Kidney epithelial cell (primary cell): ENCODE measurements around the gene ERBB3. TPM values are rescaled to one million over a fixed set of nuclear protein-coding genes. Genes with fewer than 3 reads are reported as not detected.
"Not testable (repeated sequence)": the region's sequence is repeated elsewhere in the genome, so short reads cannot be mapped to it uniquely, and the experiment has no call there.

Source experiments
- DNase-seq: peaks from one replicate; pipeline ENCODE4 v3.0.0-alpha.2; 2010; ENCODE audit warnings: low read depth
- H3K27me3 ChIP-seq: 2 replicates; pipeline ENCODE4 v1.6.0; 2011; ENCODE audit warnings: low read length; ENCODE audit not compliant: control insufficient read depth, insufficient read depth
- H3K36me3 ChIP-seq: 2 replicates; pipeline ENCODE4 v1.5.1; 2011; ENCODE audit warnings: low read length; ENCODE audit not compliant: control insufficient read depth, insufficient read depth
- H3K4me3 ChIP-seq: 2 replicates; pipeline ENCODE4 v1.5.1; 2011; ENCODE audit warnings: low read depth, mild to moderate bottlenecking, control low read depth, low read length
- total RNA-seq: library from RNA; depleted of rRNA; stranded (reverse); fragments of >200 nt; gene quantifications from 2 replicates; pipeline ENCODE4 v1.2.3, GENCODE V29; 2015
- TF ChIP-seq, protein P1 (sequence below): IDR thresholded peaks from 2 replicates; pipeline ENCODE4 v1.5.1; 2011; ENCODE audit warnings: mild to moderate bottlenecking, moderate library complexity, low read length, control low read depth, inconsistent platforms; ENCODE audit not compliant: insufficient read depth, poor library complexity, severe bottlenecking

The ERBB3 gene
- total RNA-seq, 1 donor from 2014 or later, result 17.3 TPM

DNA sequence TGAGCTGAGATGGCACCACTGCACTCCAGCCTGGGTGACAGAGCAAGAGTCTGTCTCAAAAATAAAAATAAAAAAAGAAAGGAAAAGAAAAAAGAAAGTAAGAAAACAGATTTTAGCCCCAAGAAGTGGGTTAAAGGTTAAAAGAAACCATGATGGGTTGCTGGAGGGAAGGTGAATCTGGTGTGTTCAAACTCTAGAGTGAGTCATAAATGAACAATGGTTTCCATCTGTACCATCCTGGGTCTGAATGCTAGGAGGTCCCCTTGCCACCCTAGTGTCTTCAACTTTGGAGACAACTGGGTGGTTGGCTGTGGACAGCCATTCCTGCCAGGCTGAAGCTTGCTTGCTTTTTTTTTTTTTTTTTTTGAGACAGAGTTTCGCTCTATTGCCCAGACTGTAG is 39.8 kb upstream of the ERBB3 start:
- Histone ChIP-seq H3K36me3 (peaks cover 2% of the 10 kb centered on the region), H3K4me3 (no peak overlapping the region), H3K27me3 (no peaks in the 10 kb centered on the region)
- TF ChIP-seq, protein P1, sequence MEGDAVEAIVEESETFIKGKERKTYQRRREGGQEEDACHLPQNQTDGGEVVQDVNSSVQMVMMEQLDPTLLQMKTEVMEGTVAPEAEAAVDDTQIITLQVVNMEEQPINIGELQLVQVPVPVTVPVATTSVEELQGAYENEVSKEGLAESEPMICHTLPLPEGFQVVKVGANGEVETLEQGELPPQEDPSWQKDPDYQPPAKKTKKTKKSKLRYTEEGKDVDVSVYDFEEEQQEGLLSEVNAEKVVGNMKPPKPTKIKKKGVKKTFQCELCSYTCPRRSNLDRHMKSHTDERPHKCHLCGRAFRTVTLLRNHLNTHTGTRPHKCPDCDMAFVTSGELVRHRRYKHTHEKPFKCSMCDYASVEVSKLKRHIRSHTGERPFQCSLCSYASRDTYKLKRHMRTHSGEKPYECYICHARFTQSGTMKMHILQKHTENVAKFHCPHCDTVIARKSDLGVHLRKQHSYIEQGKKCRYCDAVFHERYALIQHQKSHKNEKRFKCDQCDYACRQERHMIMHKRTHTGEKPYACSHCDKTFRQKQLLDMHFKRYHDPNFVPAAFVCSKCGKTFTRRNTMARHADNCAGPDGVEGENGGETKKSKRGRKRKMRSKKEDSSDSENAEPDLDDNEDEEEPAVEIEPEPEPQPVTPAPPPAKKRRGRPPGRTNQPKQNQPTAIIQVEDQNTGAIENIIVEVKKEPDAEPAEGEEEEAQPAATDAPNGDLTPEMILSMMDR, result no peak
- DNase-seq, result no peak

DNA sequence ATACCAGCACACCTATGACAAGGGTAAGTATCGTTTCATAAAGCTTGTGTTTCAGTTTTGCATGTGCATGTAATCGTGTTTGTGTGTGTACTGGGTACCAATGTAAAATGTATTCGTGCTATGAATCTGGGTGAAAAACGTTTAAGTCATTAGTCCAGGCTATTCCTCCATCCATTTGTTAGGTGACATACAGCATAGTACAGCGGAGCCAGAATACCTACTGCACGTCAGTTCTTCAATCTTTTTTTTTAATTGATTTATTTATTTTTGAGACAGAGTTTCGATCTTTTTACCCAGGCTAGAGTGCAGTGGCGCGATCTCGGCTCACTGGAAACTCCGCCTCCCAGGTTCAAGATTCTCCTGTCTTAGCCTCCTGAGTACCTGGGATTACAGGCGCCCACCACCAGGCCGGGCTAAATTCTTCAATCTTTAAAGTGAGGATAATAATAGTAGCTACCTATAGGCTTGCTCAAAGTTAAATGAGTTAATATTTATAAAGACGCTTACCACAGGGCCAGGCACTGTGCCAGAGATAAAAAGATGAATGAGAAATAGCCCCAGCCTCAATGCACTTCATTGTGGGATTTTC is 38.9 kb upstream of the ERBB3 start:
- Histone ChIP-seq H3K36me3 (peaks cover 2% of the 10 kb centered on the region), H3K27me3 (no peaks in the 10 kb centered on the region), H3K4me3 (peak overlapping the region; percentile 28)
- no peak for DNase-seq
- TF ChIP-seq, protein P1, result no peak

DNA sequence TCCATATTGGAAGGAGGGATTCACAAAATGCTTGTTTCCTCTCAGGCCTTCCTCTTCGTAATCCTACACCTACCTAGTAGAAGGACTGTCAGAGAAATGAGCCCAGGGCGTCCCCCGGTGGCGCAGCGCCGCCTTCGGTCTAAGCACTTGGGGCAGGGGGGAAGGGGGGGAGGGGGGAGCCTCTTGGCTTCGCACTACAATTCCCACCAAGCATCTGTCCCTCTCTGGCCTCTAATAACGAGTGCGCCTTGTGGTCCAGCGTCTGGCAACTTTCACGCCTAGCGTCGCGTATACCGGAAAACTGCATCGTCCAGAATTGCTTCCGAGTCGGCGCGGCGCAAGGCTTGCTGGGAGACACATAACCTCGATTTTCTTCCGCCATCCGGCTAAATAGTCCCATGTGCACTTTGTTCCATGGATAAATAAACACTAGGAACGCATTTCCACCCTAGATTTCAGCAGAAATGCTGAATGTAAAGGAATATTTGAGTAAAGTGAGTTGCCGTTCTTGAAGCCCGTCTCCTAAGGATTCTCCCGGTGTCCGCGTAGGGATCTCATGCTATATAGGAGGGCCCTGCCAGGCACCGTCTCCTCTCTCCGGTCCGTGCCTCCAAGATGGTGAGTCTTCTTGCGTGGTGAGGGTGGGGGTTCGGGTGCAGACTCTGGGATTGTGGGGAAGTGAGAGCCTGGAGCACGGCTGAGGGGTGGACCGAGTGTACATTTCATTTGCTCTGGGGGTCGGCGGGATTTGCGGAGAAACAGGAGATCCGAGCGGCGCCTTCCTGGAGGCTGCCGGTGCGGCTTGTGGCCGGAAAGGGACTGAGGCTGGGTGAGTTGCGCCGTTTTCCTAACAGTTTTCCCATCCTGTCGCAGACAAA is 38.2 kb upstream of the ERBB3 start, which contains the start of gene RPS26:
Gene RPS26, plus strand, starts transcription at position 367 of the 878 bp plus-strand sequence. Its CDS starts 249 bp downstream, at position 616.
- TF ChIP-seq, protein P1, result peak; percentile 59
- Histone ChIP-seq H3K4me3 (peak within 1 kb of the TSS; percentile 90), H3K27me3 (no peaks in the 10 kb centered on the region), H3K36me3 (peaks cover 2% of the 10 kb centered on the region)
- peak; percentile 98 for DNase-seq

DNA sequence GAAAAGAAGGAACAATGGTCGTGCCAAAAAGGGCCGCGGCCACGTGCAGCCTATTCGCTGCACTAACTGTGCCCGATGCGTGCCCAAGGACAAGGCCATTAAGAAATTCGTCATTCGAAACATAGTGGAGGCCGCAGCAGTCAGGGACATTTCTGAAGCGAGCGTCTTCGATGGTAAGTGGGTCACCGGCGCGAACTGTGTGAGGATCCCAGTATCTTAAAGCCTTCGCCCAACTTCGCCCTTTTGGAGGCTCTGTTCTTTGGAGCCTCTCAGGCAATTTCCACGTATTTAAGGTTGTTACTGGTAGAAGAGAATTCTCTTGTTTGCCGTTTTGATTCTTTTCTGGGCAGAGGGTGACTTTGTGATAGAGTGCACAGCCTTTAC is 37.5 kb upstream of the ERBB3 start:
- not testable (repeated sequence) for DNase-seq, H3K36me3 ChIP-seq, H3K27me3 ChIP-seq
- H3K4me3 ChIP-seq, result peak overlapping the region; percentile 90

DNA sequence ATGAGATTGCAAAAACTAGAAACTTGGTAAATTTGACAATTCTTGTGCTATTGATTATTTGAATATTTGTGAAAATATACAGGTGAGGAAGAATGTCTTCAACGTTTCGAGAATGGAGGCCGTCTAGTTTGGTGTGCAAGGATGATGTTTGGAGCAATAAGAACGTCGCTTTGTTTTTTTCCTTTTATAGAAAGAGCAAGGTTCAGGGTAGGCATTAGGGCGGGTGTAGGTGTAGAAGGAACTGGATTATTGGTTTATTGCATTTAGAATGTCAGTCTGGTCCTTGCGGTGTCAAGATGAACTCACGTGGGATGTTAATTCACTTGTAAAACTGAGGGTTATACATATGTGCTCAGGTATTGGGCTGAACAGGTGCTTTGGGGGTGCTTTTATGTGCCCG is 37.1 kb upstream of the ERBB3 start:
- TF ChIP-seq, protein P1, result no peak
- H3K27me3 ChIP-seq, result no peaks in the 10 kb centered on the region
- H3K4me3 ChIP-seq, result peak overlapping the region; percentile 90
- peaks cover 2% of the 10 kb centered on the region for H3K36me3 ChIP-seq
- DNase-seq, result no peak

DNA sequence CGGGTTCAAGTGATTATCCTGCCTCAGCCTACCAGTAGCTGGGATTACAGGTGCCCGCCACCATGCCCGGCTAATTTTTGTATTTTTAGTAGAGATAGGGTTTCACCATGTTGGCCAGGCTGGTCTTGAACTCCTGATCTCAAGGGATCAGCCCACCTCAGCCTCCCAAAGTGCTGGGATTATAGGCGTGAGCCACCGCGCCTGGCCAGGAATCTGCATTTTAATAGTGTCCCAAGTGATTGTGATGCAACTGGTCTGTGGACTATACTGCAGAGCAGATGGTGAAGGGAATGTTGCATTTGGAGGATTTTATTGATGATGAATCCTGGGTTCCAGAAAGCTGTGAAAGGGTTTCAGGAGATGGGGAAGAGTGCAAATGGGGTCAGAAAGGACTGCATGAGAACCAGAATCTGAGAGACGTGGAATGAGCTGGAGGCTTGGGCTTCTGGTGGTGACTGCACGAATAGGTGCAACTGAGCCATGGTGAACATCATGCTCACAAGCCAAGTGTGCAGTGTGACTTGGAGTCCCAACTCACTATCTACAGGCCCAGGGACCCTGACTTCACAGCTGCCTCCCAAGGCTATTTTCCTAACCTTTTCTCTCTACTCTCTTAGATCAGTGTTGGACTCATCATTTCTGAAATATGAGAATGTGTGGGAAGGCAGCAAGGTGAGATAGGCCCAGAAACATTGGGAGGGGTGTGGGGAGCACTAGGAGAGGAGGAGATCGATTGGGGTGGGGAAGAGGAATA is 33.8 kb upstream of the ERBB3 start:
- Histone ChIP-seq H3K4me3 (no peak overlapping the region), H3K36me3 (peaks cover 2% of the 10 kb centered on the region), H3K27me3 (no peaks in the 10 kb centered on the region)
- DNase-seq, result no peak
- TF ChIP-seq, protein P1, result no peak
